HG03432 (cell line): Measurements from ENCODE around the gene IFITM1.
"Not testable (repeated sequence)": the region's sequence is repeated elsewhere in the genome, so short reads cannot be mapped to it uniquely, and the experiment has no call there.

ENCODE experiments used
- ATAC-seq: cut with Tn5 transposase; IDR thresholded peaks from one replicate; pipeline ENCODE4 v1.9.1; 2021; ENCODE audit warnings: mild to moderate bottlenecking, moderate library complexity; ENCODE audit not compliant: unreplicated experiment

IFITM1 gene

DNA sequence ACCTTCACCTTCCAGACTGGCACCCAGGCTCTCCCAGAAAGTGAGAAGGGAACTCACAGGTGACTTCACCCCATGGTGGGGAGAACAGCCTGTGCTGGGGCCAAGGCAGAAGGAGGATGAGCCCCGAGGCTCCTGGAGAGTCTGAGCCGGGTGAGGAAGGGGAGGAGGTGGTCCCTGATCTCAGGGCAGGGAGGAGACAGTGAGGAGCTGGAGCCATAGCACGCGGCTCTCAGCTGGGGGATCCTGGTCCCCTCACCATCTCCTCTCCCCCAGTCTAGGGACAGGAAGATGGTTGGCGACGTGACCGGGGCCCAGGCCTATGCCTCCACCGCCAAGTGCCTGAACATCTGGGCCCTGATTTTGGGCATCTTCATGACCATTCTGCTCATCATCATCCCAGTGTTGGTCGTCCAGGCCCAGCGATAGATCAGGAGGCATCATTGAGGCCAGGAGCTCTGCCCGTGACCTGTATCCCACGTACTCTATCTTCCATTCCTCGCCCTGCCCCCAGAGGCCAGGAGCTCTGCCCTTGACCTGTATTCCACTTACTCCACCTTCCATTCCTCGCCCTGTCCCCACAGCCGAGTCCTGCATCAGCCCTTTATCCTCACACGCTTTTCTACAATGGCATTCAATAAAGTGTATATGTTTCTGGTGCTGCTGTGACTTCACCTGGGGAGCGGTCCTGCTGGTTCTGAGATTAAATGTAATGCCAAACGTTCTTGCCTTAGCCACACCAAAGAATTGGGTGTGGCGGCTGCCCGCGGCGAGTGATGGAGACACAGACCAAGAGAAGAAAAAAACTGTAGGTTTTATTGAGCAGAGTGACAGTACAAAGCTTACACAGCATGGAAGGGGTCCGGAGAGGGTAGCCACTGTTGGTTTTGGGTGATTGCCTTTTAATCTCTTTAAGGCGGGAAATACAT, 4.8 kb upstream of the IFITM1 start:
- ATAC-seq, result not testable (repeated sequence)

DNA sequence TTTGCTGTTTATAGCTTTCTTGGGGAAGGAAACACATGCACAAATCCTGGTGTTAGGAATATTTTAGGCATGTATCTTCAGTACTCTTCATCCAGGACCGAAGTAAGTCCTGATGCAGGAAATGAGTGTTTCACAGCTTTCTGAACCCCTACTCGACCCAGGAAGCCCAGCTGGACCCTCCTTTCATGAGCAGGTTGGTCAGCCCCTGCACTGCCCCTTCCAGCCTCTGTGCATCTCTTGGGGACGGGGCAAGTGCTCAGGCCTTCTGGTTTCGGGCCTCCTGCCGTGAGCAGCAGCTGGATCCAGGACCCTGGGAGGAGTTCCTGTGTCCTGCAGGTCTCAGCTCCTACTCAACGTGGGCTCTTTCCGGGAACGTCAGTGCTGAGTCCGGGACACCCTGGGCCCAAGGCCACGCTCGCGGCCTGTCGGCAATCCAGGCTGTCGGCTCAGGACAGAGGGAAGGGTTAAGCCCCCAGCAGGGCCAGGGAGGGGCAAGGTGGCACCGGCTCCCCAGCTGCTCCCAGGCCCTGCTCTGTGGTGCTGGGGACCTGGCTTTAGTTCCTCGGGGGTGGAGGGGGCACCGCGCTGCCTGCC, 3.8 kb upstream of the IFITM1 start:
- not testable (repeated sequence) for ATAC-seq

DNA sequence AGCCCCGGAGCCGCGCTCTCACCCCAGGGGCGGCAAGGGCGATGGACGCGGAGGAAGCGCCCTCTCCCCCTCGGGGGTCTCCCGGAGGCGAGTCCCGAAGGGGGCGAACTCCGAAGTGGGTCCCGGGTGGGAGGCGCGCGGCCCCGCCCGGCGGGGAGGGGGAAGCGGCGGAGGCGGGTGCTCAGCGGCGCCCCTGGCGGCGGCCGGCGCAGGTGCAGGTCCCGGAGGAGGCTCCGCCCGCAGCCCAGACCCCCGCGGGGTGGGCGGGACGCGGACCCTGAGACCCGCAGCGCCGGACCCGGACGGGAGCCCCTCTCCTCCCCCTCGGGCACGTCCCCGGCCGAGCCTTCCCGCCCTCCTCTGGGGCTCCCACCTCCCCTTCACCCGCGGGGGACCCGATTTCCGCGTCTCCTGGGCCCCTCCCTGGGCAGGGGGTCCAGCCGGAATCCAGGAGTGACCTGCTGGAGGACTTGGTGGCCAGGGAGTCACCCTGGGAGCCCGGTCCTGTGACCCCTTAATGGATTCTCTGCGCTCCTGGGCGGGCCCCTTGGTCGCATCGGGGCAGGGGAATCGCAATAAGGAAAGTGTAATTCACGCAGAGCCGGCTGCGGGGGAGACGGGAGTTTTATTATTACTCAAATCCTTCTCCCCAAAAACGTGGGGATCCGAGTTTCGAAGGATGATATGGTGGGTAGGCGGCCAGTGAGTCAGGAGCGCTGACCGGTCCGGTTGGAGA, 2.7 kb upstream of the IFITM1 start:
- ATAC-seq, result peak; percentile 43

DNA sequence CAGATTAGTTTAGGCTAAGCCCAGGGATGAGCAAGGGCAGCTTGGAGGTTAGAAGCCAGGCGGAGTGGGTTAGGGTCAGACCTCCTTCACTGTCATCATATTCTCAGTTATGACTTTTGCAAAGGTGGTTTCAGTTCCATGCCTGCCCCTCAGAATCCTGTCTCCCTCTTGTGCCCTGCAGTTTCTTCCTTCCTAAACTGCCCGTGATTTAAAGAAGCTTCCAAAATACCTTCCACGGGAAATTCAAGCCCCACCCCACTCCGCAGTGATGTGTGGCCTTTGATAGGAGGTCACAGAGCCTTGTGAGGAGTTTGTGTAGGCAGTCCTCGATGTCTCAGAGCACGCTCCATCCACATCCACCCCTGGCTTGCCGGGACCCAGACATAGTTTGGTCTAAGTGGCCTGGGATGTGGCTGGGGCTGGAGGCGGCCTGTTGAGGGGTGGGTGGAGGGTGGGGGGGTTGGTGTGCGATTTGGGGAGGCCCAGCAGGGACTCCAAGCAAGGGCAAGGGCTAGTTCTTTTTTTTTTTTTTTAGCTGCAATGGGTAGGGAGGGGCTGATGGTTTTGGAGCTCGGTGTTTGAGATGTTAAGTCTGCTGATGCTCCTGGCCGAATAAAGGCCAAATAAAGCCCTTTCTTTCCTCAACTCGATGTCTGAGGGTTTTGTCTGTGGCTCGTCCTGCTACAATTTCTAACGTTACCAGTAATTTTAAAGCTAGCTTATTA, 1.6 kb upstream of the IFITM1 start:
- no peak for ATAC-seq

DNA sequence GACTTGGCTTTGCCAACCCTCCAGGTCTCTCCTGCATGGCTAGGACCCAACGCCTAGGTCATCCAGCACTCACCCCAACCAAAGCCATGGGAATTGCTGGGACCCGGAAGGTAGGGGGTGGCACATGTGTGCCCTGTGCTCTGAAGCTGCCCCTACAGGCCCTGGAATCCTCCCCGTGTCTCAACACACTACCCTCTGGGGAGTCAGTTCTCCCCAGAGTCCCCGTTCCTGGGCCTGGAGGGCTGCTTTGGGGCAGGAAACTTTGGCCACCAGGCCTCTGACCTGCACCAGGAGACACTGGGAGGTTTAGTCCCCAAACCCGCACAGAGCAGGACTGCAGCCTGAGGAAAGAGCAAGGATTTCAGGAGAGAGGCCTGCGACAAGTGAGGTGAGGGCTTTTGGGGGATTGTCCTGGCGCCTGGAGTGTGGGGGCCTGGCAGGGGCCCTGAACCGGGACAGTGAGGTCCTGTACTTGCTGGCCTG, 495 bp upstream of the IFITM1 start:
- no peak for ATAC-seq

DNA sequence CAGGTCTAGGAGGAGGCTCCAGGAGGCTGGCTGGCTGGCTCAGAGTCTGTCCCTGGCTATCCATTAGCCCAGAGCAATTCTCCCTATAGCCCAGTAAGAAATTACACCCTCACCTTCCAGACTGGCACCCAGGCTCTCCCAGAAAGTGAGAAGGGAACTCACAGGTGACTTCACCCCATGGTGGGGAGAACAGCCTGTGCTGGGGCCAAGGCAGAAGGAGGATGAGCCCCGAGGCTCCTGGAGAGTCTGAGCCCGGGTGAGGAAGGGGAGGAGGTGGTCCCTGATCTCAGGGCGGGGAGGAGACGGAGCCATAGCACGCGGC, 675 bp downstream of the IFITM1 start:
- not testable (repeated sequence) for ATAC-seq

DNA sequence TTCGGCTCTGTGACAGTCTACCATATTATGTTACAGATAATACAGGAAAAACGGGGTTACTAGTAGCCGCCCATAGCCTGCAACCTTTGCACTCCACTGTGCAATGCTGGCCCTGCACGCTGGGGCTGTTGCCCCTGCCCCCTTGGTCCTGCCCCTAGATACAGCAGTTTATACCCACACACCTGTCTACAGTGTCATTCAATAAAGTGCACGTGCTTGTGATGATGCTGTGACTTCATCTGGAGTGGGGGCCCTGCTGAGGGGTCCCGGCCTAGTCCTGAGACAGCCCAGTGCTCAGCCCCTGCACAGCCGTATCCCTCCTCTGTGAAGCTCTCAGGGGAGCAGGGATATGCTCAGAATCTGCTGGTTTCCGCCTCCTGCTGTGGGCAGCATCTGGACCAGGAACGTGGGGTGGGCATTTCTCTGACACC, 1.2 kb downstream of the IFITM1 start:
- ATAC-seq, result no peak

DNA sequence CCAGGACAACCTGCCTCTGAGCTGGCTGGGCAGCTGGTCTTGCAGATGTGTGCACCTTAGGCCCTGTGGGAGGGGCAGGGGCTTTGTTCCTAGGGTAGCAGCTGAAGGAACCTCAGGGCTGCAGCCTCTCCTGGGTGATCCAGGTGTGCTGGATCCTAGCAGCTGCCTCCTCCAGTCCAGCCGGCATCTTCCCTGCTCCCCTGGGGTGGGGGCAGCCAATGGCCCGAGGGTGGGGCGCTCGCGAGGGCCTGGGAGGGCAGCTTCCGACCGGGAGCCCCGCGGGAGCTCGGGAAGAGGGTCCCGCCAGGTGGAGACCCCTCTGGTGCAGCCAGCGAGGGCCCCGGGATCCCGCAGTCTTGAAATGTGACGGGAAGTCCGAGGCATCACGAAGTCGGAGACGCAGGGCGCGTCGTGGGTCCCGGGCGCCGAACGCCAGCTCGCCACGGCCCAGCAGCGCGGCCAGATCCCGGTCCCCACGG, 1.7 kb downstream of the IFITM1 start:
- no peak for ATAC-seq

DNA sequence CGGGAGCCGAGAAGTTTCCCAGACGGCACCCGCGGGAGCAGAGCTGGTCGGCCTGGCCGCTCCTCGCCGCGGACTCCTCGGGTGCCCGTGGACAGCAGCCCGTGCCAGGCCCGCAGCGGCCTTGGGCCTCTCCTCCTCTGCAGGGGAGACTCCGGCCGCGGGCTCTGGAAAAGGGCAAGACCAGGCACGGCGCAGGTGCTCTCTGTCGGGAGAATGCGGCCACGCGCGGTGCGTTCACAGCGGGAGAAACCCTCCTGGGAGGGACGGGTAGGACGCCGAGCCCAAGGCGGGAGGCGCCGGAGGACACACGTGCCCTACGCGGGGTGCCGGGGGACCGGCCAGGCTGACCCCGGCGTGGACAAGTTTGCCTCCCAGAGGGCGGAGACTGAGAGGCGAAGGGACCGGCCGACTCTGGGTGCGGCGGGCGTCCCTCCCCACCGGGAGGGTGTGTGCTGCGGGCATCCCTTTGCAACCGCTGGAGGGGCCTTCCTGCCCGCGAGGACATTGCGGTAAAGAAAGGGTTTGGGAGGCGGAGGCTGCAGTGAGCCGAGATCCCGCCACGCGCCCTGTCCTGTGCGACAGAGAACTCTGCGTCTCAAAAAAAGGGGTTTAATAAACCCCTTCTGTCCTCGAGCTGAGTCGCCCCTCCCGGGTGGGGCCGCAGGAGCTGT, 2.3 kb downstream of the IFITM1 start:
- no peak for ATAC-seq

DNA sequence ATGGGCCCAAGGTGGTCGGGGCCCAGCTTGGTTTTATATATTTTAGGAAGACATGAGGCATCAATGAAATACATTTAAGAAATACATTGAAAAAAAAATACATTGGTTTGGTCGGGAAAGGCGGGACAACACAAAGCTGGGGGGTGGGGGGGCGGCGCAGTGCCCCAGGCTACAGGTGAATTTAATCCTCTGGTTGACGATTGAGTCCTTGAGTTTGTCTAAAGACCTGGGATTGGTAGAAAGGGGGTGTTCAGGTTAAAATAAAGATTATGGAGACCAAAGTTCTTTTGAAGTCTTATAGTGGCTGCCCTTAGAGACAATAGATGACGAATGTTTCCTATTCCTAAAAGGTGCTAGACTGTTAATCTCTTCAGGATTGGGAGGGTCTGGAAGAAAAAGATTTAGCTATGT, 3.1 kb downstream of the IFITM1 start:
- no peak for ATAC-seq

DNA sequence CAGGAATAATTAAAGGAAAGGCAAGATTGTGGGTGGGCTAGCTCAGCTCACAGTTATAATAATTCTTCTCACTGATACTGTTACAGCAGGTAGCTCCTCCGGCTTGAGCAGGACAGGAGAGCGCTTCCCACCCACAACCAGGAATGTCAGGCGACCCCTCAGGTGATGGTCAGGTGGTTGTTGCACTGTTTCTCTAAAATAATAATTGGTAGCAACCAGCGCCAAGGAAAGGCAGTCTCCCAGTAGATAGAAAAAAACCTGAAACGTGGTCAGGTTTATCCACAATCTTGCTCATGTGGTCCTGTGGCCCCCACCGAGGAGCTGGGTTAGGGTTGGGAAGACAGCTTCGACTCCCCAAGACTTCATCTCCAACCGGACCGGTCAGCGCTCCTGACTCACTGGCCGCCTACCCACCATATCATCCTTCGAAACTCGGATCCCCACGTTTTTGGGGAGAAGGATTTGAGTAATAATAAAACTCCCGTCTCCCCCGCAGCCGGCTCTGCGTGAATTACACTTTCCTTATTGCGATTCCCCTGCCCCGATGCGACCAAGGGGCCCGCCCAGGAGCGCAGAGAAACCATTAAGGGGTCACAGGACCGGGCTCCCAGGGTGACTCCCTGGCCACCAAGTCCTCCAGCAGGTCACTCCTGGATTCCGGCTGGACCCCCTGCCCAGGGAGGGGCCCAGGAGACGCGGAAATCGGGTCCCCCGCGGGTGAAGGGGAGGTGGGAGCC, 4.0 kb downstream of the IFITM1 start:
- ATAC-seq, result peak; percentile 2

DNA sequence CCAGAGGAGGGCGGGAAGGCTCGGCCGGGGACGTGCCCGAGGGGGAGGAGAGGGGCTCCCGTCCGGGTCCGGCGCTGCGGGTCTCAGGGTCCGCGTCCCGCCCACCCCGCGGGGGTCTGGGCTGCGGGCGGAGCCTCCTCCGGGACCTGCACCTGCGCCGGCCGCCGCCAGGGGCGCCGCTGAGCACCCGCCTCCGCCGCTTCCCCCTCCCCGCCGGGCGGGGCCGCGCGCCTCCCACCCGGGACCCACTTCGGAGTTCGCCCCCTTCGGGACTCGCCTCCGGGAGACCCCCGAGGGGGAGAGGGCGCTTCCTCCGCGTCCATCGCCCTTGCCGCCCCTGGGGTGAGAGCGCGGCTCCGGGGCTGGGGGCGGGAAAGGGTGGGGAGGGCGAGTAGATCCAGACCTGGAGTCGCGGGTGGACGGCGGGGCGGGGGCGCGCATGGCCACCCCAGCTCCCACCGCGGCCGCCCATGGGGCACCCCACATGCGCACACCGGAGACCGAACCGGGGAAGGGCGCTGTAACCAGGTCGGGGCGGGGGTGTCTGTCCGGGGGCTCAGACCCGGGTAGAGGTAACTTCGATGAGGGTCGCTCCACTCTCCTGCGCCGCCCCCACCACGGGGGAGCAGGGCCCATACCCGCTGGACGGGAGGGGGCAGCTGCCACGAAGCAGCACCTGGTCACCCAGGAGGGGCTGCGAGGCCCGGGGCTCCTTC, 4.7 kb downstream of the IFITM1 start:
- ATAC-seq, result peak; percentile 65

DNA sequence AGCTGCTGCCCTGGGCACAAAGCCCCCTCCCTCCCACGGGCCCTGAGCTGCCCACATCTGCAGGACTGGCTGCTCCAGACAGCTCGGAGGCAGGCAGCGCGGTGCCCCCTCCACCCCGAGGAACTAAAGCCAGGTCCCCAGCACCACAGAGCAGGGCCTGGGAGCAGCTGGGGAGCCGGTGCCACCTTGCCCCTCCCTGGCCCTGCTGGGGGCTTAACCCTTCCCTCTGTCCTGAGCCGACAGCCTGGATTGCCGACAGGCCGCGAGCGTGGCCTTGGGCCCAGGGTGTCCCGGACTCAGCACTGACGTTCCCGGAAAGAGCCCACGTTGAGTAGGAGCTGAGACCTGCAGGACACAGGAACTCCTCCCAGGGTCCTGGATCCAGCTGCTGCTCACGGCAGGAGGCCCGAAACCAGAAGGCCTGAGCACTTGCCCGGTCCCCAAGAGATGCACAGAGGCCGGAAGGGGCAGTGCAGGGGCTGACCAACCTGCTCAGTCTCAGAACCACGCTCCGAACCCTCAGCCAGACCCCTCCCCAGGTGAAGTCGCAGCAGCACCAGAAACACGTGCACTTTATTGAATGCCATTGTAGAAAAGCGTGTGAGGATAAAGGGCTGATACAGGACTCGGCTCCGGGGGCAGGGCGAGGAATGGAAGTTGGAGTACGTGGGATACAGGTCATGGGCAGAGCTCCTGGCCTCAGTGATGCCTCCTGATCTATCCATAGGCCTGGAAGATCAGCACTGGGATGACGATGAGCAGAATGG, 5.5 kb downstream of the IFITM1 start:
- peak; percentile 10 for ATAC-seq

DNA sequence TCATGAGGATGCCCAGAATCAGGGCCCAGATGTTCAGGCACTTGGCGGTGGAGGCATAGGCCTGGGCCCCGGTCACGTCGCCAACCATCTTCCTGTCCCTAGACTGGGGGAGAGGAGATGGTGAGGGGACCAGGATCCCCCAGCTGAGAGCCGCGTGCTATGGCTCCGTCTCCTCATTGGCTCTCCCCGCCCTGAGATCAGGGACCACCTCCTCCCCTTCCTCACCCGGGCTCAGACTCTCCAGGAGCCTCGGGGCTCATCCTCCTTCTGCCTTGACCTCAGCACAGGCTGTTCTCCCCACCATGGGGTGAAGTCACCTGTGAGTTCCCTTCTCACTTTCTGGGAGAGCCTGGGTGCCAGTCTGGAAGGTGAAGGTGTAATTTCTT, 6.0 kb downstream of the IFITM1 start:
- not testable (repeated sequence) for ATAC-seq

DNA sequence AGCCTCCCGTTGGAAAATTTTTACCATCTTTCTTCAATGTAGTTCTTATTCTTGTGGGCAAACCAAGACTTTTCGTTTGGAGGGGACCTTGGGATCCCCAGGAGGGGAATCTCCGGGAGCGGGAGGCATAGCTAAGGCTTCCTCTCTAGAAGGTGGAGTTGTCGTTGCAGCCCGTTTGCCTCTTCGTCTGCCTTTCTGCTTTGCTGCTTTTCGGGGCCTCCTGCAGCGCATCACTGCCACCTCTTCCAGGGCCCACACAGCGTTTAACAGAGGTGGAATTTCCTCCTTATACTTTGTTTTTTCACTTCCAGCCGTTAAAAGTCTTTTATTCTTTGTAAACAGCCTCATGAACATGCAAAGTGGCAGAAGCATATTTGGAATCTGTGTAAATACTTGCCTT, 10.3 kb downstream of the IFITM1 start:
- ATAC-seq, result no peak

DNA sequence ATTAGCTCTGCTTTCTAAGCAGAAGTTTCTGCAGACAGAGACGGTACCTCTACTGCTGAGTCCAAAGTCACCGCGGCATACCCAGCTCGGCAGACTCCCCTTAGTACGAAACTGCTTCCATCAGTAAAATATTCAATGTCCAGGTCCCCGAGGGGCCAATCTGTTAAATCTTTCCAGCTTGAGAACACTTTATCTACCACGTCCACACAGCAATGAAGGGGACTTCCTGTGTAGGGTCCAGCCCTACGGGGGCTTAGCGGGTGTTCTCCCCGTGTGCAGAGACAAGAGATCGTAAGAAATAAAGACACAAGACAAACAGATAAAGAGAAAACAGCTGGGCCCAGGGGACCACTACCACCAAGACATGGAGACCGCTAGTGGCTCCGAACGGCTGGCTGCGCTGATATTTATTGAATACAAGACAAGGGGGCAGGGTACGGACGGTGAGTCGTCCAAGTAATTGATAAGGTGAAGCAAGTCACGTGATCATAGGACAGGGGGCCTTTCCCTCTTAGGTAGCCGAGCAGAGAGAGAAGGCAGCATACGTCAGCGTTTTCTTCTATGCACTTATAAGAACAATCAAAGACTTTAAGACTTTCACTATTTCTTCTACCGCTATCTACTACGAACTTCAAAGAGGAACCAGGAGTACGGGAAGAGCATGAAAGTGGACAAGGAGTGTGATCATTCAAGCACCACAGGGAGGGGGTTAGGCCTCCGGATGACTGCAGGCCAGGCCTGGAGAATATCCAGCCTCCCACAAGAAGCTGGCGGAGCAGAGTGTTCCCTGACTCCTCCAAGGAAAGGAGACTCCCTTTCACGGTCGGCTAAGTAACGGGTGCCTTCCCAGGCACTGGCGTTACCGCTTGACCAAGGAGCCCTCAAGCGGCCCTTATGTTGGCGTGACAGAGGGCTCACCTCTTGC, 11.0 kb downstream of the IFITM1 start:
- ATAC-seq, result not testable (repeated sequence)
